ENCODE measurements around the gene ATG101.

GRCh38 chr12:52082026-52082668, 12.4 kb downstream of the ATG101 start:
- TF ChIP-seq CTCF (IDR thresholded peaks at IDR 0.05) (no peak), POLR2A (IDR thresholded peaks at IDR 0.05) (no peak)
